CD4-positive, alpha-beta T cell treated with Interleukin-17A for 4 hours (primary cell): ENCODE measurements around the gene MKX.

Experiments
- DNase-seq: peaks from one replicate; pipeline ENCODE4 v3.0.0-alpha.2; 2020; ENCODE audit warnings: mixed read lengths

The MKX gene, protein sequence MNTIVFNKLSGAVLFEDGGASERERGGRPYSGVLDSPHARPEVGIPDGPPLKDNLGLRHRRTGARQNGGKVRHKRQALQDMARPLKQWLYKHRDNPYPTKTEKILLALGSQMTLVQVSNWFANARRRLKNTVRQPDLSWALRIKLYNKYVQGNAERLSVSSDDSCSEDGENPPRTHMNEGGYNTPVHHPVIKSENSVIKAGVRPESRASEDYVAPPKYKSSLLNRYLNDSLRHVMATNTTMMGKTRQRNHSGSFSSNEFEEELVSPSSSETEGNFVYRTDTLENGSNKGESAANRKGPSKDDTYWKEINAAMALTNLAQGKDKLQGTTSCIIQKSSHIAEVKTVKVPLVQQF

GRCh38 chr10:27745732-27746396, at the start of gene MKX:
Gene MKX (minus strand): TSS chr10:27745819. CDS start chr10:27743415, 2,404 bp downstream.
- peak; percentile 33 for DNase-seq

- no peak for DNase-seq
These were observed 48.5 kb upstream of the MKX start for GRCh38 chr10:27794157-27794556.

DNA sequence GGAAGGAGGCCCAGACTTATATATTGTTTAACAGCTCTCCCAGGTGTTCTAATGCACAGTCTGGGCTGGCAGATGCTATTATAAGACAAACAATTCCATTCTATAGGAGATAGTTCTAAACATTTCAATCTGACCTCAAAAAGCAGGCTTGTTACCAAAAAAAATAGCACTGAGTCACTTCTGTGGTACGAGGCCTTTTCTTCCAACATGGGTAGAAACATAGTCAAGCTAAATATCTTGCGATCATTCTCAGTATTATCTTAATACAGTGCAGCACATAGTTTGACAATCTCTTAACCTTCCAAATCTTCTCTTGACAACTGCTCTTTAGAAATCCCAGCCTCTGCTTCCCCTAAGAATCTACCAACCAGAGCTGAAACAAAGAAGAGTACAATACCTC, 46.6 kb upstream of the MKX start:
- no peak for DNase-seq

- no peak for DNase-seq
These were observed 38.7 kb upstream of the MKX start for GRCh38 chr10:27784272-27784671.

DNA sequence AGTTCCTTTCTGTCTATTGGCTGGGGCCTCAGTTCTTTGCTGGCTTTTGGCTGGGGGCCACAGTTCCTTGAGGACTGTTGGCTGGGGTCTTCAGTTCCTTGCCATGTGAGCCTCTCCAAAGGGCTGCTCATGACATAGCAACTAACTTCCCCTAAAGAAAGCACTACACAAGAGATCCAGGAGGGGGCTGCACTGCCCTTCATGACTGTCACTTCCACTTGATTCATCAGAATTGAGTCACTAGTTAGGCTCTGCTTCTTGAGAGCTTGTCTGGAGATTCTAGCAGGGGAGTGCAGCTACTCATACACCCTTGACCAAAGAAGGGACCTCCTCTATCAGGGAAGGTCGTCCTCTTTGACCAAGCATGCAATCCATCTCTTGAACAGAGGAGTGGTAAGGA, 38.0 kb upstream of the MKX start:
- DNase-seq, result peak; percentile 22

GRCh38 chr10:27779462-27780015, 33.9 kb upstream of the MKX start:
- no peak for DNase-seq

DNA sequence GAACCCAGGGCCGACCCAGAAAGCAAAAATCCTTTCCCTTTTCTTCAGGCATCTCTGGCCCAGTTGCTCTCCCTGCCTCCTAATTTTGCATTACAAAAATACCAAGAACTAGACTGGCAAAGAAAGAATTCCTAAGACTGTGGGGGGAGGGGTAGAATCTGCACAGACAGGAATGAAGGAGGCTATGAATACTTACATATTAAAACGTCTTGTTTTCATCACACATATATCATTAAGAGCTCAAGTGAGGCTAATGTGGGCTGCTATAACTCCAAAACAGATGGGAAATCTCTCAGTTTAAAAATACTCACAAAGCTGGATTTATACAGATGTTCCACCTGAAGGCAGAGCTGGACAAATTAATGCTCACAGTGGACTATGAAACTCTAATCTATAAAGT, 29.2 kb upstream of the MKX start:
- no peak for DNase-seq

GRCh38 chr10:27771231-27771630, 25.6 kb upstream of the MKX start:
- no peak for DNase-seq

GRCh38 chr10:27770181-27770580, 24.6 kb upstream of the MKX start:
- DNase-seq, result no peak

DNA sequence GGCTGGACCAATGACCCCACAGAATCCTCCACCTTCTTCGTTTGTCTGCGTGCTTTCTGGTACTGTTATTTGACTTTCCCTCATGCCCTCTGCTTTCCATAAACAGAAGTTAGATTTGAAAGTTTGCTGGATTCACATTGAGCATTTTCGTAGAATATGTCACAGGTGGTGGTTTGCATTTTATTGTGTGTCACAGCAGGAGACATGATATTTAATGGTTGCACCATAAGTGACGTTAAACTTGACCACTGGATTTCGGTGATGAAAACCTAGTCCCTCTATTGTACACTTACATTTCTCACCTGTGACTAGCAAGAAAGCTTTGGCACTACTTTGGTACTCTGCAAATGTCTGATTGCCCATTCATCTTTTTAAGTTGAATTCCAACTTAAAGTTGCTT, 15.2 kb upstream of the MKX start:
- DNase-seq, result no peak

GRCh38 chr10:27759483-27760272, 14.1 kb upstream of the MKX start:
- no peak for DNase-seq

- DNase-seq, result no peak
These were observed 7.1 kb upstream of the MKX start for GRCh38 chr10:27752673-27753237.

- no peak for DNase-seq
These were observed 3.0 kb upstream of the MKX start for GRCh38 chr10:27748601-27749000.

- no peak for DNase-seq
These were observed 1.5 kb upstream of the MKX start for GRCh38 chr10:27747096-27747451.

DNA sequence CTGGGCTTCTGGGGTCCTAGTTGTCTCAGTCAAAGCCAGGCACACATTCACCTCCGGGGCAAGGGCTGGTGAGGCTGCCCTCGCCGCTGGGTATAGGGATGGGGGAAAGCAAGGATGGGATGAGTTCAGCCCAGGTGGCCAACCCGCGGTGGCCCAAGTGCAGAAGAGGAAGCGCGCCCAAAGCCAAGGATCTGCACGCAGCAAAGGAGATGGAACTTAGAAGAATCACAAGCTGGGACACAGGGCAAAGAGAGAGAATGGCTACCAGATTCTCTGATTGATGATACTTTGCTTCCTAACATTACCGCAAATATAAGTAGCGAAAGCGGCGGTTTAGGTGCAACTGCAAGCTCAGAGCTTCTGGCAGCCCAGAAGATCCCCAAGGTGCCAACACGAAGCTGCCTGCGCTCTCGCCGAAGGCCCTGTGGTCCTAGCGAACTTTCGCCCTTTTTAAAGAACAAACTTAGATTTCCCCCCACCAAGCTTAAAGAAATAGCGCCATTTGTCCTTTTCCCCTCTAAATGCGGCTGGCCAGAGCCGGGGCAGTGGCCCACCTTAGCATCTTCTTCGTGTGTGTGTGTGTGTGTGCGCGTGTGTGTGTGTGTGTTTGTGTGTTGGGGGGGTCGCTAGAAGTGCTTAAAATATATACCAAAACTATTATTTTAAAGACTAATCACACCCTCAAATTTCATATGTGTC, 927 bp upstream of the MKX start:
- no peak for DNase-seq

DNA sequence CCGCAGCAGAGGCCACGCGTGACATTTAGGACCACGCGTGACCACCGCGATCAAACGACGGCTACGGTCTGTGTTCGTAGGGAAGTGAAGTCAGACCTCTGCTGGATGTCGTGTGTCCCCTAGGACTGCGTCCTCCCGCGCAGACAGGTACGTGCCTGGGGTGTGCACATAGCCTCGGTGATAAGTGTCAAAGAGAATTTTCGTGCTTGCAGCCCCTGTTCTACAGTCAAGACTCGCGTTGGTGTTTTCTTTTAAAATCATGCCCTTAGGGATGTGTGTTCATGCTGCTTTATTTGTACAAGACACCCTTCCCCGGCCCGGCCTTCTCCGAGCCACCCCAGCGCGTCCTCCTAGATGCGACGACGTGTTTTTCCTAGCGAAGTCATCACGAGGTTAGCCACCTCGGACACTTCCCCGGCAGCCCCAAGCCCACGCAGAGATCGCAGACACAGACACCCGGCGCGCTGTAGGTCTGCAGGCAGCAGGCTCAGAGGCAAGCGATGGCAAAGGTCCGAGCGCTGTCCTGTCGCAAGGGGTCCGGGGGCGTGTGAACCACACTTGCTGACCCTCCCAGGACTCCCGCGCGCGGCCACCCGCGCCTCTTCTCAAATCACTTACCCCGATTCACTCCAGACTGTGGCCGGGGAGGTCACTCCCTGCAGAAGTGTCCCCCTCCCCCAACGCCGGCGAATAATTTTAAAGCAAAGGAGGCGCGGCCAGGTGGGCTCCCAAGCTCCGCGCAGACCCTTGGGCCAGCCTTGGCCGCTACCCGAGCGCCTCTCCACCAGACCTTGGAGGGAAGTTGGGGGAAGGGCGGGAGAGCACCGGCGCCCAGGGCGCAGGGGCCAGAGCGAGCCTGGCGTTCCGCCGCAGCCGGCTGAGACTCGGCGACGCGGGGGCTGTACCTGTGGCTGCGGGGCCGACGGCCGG, 552 bp downstream of the MKX start:
- peak; percentile 9 for DNase-seq

DNA sequence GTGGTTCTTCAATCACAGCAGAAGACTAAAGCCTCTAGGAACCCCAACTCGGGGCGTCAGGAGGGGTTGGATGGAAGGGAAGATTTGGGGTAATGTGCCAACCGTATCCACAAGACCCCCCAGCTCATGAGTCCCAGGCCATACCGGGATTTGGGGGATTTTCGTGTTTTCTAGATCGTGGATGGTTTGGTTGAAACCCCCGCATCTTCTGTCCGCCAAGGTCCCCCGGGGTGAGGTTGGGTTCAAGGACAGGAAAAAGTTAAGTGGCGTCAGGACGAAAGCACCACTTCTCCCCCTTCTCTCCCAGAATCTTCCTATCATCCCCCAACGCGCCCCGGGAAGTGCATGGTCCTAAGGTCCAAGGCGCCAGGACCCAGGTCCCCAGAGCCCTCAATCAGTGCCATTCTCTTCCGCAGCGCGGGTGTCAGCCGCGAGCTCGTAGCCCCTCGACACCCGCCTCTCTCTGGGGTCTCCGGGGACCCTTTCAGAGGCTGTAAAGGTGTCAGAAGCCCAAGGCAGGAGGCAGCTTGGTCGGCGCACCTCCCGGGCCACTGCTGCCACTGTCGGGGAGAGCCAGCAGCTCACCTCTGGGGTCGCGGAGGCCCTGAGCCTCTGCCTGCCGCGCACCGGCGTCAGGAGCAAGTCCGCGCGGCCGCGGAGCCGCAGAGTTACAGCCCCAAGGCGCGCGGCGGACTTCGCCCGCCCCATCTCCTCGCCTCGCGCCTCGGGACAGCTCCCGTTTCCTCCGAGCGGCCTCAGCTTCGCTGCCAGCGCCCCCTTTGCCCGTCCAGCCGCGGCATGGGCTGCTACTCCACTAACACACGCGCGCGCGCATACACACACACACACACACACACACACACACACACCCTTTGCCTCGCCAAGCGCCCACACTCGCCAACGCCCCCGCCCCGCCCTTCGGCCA, 1.5 kb downstream of the MKX start:
- DNase-seq, result peak; percentile 19

DNA sequence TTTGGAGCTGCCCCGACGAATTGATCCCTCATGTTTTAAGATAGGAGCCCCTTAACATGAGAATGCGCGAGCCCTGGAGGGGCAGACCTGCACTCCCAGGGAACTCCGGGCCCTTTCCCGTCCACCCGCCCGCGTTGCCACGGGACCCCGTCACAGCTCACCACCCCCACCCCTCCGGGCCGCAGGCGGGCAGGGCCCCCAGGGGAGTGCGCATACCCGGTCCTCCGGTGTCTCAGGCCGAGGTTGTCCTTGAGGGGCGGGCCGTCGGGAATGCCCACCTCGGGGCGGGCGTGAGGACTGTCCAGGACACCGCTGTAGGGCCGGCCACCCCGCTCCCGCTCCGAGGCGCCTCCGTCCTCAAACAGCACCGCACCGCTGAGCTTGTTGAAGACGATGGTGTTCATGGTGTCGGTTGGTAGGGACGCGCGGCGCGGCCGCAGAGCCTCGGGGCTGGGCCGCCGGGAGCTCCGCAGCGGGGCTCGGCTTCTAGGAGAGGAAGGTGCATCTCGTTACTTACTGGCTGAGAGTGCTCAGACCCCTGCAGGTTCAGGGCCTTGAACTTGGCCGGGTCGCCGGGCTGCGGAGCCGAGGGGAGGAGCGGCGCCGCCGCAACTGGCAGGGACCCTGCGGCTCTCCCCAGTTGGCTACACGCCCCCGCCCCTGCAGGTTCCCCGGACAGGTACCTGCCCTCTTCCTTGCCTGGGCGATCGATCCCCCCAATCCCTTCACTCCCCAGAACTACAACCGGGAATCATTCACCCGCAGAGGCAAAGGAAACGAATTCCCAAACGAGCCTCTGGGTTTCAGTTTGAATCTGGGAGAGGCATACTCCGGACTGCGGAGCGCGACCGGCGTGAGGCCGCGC, 2.4 kb downstream of the MKX start:
- peak; percentile 19 for DNase-seq
